Measurements from ENCODE around the gene SLC22A3. TPM values are rescaled to one million over a fixed set of nuclear protein-coding genes. Genes with fewer than 3 reads are reported as not detected.

Gene SLC22A3
- total RNA-seq, 1 experiment from 2014 or later, result 0.07 TPM

DNA sequence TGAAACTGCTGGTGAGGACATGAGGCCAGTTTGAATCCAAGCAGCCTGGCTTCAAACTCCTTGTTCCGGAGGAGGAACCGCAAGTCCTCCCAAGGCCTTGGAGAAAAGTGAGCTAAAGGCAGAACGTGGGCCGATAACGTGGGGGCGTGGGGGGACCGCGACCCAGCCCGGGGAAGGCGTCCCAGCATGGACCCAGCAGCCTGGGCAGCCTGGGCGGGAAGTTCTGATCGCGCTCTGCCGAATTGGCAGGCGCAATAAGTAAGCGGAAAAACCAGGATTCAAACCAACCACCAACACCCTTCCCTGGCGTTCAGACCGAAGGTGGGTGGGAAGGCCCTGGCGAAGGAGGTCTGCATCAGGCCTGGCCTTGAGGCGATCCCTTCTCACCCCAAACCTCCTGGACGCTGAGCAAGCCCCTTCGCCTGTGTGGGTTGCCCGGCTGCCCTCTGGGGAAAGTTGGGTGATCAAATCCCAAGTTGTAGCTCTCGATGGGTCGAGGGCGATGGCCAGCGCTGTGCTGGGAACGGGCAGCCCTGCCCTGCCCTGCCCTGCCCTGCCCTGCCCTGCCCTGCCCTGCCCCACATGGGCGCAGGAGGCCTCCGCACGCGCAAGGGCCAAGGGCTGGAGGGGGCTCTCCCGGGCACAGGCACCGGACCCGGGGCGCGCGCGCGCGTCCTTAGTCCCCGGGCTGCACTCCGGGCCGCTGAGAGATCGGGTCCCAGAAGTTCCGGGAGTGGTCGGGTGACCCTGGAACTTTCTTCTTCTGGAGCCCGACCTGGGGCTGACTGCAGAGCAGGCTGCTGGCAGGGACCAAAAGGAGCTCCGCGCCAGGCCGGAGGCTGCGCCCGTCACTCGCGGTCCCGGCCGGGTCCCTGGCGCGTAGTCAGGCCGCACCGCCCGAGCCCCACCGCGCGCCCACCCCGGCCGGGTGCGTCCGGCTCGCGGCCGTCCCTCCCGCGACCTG lies 637 bp upstream of the SLC22A3 start:
- Histone ChIP-seq H3K27ac (ENCODE audit: low read depth, low read length) (no peak overlapping the region), H4K20me1 (ENCODE audit: insufficient read depth) (no peaks in the 10 kb centered on the region), H3K36me3 (ENCODE audit: control insufficient read depth in 1 of 2, insufficient read depth in 2 of 2, low read length in 2 of 2) (no peaks in the 10 kb centered on the region), H3K4me3 (replicated peaks in 1 of 2; ENCODE audit: low read depth in 1 of 2, low read length in 2 of 2) (no peak overlapping the region), H3K4me2 (ENCODE audit: low read length) (no peak overlapping the region), H3K4me1 (ENCODE audit: control insufficient read depth in 1 of 2, insufficient read depth in 2 of 2, low read length in 2 of 2) (no peaks in the 10 kb centered on the region), H2AFZ (ENCODE audit: low read depth, low read length, poor library complexity, severe bottlenecking) (no peak overlapping the region), H3K9me2 (ENCODE audit: insufficient read depth) (no peaks in the 10 kb centered on the region), H3K9me3 (ENCODE audit: control insufficient read depth in 1 of 2, insufficient read depth in 1 of 2, low read depth in 1 of 2, low read length in 2 of 2) (no peaks in the 10 kb centered on the region), H3K79me2 (ENCODE audit: insufficient read depth, low read length) (no peaks in the 10 kb centered on the region), H3K27me3 (ENCODE audit: insufficient read depth, low read length) (no peaks in the 10 kb centered on the region), H3K9ac (ENCODE audit: low read length) (no peak overlapping the region)
- no TSS peak for BruUV-seq (replicated peaks)
- DNase-seq (ENCODE audit: low read depth, low spot score) (no peak), ATAC-seq (no peak)
- intact Hi-C loops (cut with micrococcal nuclease), result no loop called here
- CTCF ChIA-PET, result no interaction called here
- TF ChIP-seq CEBPB (IDR thresholded peaks at IDR 0.05; ENCODE audit: low read depth) (no peak), ZNF274 (IDR thresholded peaks at IDR 0.05; ENCODE audit: low read depth, low read length) (no peak), ELF1 (IDR thresholded peaks at IDR 0.05; ENCODE audit: borderline replicate concordance, low read depth) (no peak), SRF (IDR thresholded peaks at IDR 0.05; ENCODE audit: low read depth) (no peak), ZFX (IDR thresholded peaks at IDR 0.05) (no peak)
- TF ChIP-seq, protein P1, sequence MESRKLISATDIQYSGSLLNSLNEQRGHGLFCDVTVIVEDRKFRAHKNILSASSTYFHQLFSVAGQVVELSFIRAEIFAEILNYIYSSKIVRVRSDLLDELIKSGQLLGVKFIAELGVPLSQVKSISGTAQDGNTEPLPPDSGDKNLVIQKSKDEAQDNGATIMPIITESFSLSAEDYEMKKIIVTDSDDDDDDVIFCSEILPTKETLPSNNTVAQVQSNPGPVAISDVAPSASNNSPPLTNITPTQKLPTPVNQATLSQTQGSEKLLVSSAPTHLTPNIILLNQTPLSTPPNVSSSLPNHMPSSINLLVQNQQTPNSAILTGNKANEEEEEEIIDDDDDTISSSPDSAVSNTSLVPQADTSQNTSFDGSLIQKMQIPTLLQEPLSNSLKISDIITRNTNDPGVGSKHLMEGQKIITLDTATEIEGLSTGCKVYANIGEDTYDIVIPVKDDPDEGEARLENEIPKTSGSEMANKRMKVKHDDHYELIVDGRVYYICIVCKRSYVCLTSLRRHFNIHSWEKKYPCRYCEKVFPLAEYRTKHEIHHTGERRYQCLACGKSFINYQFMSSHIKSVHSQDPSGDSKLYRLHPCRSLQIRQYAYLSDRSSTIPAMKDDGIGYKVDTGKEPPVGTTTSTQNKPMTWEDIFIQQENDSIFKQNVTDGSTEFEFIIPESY (IDR thresholded peaks at IDR 0.05; ENCODE audit: extremely low read depth, insufficient replicate concordance, low read length), result no peak
- TF ChIP-seq, protein P2, sequence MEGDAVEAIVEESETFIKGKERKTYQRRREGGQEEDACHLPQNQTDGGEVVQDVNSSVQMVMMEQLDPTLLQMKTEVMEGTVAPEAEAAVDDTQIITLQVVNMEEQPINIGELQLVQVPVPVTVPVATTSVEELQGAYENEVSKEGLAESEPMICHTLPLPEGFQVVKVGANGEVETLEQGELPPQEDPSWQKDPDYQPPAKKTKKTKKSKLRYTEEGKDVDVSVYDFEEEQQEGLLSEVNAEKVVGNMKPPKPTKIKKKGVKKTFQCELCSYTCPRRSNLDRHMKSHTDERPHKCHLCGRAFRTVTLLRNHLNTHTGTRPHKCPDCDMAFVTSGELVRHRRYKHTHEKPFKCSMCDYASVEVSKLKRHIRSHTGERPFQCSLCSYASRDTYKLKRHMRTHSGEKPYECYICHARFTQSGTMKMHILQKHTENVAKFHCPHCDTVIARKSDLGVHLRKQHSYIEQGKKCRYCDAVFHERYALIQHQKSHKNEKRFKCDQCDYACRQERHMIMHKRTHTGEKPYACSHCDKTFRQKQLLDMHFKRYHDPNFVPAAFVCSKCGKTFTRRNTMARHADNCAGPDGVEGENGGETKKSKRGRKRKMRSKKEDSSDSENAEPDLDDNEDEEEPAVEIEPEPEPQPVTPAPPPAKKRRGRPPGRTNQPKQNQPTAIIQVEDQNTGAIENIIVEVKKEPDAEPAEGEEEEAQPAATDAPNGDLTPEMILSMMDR (IDR thresholded peaks at IDR 0.05 in 2 of 3, conservative IDR thresholded peaks at IDR 0.05 in 1 of 3; ENCODE audit: borderline replicate concordance in 1 of 3, insufficient read depth in 1 of 3, low read depth in 2 of 3, low read length in 2 of 3), result no peak
- TF ChIP-seq, protein P3, sequence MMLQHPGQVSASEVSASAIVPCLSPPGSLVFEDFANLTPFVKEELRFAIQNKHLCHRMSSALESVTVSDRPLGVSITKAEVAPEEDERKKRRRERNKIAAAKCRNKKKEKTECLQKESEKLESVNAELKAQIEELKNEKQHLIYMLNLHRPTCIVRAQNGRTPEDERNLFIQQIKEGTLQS (IDR thresholded peaks at IDR 0.05), result no peak
- RAD21 ChIA-PET (ENCODE audit: low non-redundant PET in 1 of 2, low total read pairs in 2 of 2, uncharacterized antibody in 2 of 2, unreplicated experiment in 2 of 2), result no interaction called here
- POLR2A ChIA-PET, result no interaction called here
